HEK293 (cell line): ENCODE data around the gene KRT15.

Experiments
- CTCF ChIP-seq: fragments of 450-650 bp; formaldehyde crosslinking; IDR thresholded peaks from 2 replicates; pipeline ENCODE4 v1.5.1; 2016; ENCODE audit warnings: missing biosample characterization, missing genetic modification characterization
- ZBTB20 ChIP-seq: fragments of 450-650 bp; formaldehyde crosslinking; IDR thresholded peaks from 2 replicates; pipeline ENCODE4 v1.5.1; 2016; ENCODE audit warnings: missing biosample characterization, missing genetic modification characterization
- ZBTB44 ChIP-seq: fragments of 450-650 bp; IDR thresholded peaks from 2 replicates; pipeline ENCODE4 v1.5.1; 2018; ENCODE audit warnings: missing biosample characterization, mild to moderate bottlenecking, missing genetic modification characterization
- ZBTB7A ChIP-seq: fragments of 450-650 bp; formaldehyde crosslinking; IDR thresholded peaks from 2 replicates; pipeline ENCODE4 v1.5.1; 2016; ENCODE audit warnings: low read depth, missing biosample characterization, missing genetic modification characterization
- ZFP41 ChIP-seq: fragments of 450-650 bp; formaldehyde crosslinking; IDR thresholded peaks from 2 replicates; pipeline ENCODE4 v1.5.1; 2016; ENCODE audit warnings: missing biosample characterization, missing genetic modification characterization, borderline replicate concordance
- ZNF10 ChIP-seq: fragments of 450-650 bp; formaldehyde crosslinking; IDR thresholded peaks from 2 replicates; pipeline ENCODE4 v1.5.1; 2017; ENCODE audit warnings: missing biosample characterization, missing genetic modification characterization
- ZNF133 ChIP-seq: fragments of 450-650 bp; formaldehyde crosslinking; IDR thresholded peaks from 2 replicates; pipeline ENCODE4 v1.5.1; 2016; ENCODE audit warnings: missing biosample characterization, missing genetic modification characterization
- ZNF248 ChIP-seq: fragments of 450-650 bp; formaldehyde crosslinking; IDR thresholded peaks from 2 replicates; pipeline ENCODE4 v1.5.1; 2017; ENCODE audit warnings: missing biosample characterization, missing genetic modification characterization
- ZNF350 ChIP-seq: fragments of 450-650 bp; formaldehyde crosslinking; IDR thresholded peaks from 2 replicates; pipeline ENCODE4 v1.5.0; 2017; ENCODE audit warnings: missing biosample characterization, mild to moderate bottlenecking, missing genetic modification characterization
- ZNF449 ChIP-seq: fragments of 450-650 bp; formaldehyde crosslinking; IDR thresholded peaks from 2 replicates; pipeline ENCODE4 v1.5.1; 2017; ENCODE audit warnings: missing biosample characterization, mild to moderate bottlenecking, missing genetic modification characterization, moderate library complexity
- ZNF704 ChIP-seq: fragments of 450-650 bp; formaldehyde crosslinking; IDR thresholded peaks from 2 replicates; pipeline ENCODE4 v1.5.1; 2016; ENCODE audit warnings: missing biosample characterization, missing genetic modification characterization

GRCh38 chr17:41481036-41481435, 37.7 kb downstream of the KRT15 start, which contains the start of gene KRT35:
- TF ChIP-seq CTCF (tag by site-specific recombination) (no peak), ZFP41 (tag by site-specific recombination) (no peak), ZNF10 (tag by site-specific recombination) (no peak), ZBTB20 (tag by site-specific recombination) (no peak), ZNF248 (tag by site-specific recombination) (no peak), ZNF133 (no peak), ZNF449 (tag by site-specific recombination) (no peak), ZBTB7A (tag by site-specific recombination) (no peak), ZNF350 (no peak), ZBTB44 (tag by site-specific recombination) (no peak), ZNF704 (no peak)
